Mucosa of rectum (tissue), 2 donors: ENCODE data around the gene SLC16A12.
A peak's percentile ranks its signal among the peaks of the same experiment; 100 is the strongest.

Experiments used
- H3K27ac ChIP-seq, 2 donors: one replicate each; pipeline ENCODE4 v1.7.0; 2013; ENCODE audit warnings: inconsistent platforms in 2 of 2, low read depth in 2 of 2, low read length in 2 of 2
- H3K27me3 ChIP-seq, 2 donors: one replicate each; pipeline ENCODE4 v1.7.0; 2013; ENCODE audit warnings: low read length in 2 of 2; ENCODE audit not compliant: control insufficient read depth in 2 of 2, insufficient read depth in 2 of 2
- H3K36me3 ChIP-seq, 2 donors: one replicate each; pipeline ENCODE4 v1.7.0; 2013; ENCODE audit warnings: low read length in 2 of 2; ENCODE audit not compliant: control insufficient read depth in 2 of 2, insufficient read depth in 2 of 2
- H3K4me1 ChIP-seq, 2 donors: one replicate each; pipeline ENCODE4 v1.7.0; 2013; ENCODE audit warnings: low read length in 2 of 2, mild to moderate bottlenecking in 1 of 2; ENCODE audit not compliant: control insufficient read depth in 2 of 2, insufficient read depth in 2 of 2
- H3K4me3 ChIP-seq, 2 donors: one replicate each; pipeline ENCODE4 v1.7.0; 2013; ENCODE audit warnings: low read length in 2 of 2
- H3K9ac ChIP-seq, 2 donors: one replicate each; pipeline ENCODE4 v1.7.0; 2013; ENCODE audit warnings: low read length in 2 of 2, low read depth in 1 of 2, mild to moderate bottlenecking in 1 of 2
- H3K9me3 ChIP-seq, 2 donors: one replicate each; pipeline ENCODE4 v1.7.0; 2013; ENCODE audit warnings: low read length in 2 of 2; ENCODE audit not compliant: control insufficient read depth in 2 of 2
- donor health status: healthy.
- donor health status: Normal muscosa, but diverticular disease.

Gene SLC16A12

DNA sequence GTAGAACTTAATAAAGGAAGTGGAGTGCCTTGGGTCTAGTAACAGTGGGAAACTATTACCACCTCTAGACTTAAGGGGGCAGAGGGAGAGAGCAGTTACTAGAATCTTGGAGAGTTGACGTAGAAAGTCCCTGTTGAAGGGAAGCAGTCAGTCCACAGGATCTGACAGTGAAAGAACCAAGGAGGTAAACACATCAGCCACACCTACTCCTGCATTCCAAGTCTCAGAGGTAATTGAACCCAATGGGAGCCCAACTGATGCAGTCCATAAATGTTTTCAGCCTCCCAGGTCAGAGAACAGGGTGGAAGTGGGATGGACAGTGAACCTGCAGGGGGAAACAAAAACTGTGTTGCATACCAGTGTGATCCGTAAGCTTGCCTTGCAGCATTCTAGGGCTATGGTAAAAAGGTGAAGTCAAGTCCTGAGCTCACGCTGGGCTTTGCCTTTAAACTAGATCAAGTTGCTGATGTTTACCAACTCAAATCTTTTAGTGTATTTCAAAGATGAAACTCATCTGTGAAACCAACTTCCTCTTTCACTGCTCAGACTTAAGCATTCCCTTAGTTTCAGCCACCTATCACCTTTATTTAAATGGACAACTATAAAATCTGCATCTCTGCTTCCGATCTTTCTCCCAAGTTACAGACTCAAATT is 57.2 kb downstream of the SLC16A12 start:
- Histone ChIP-seq H3K9ac (no peak overlapping the region), H3K4me1 (peaks cover 0 to 2% of the 10 kb centered on the region in 2 donors), H3K27ac (no peak overlapping the region), H3K27me3 (no peaks in the 10 kb centered on the region), H3K9me3 (no peaks in the 10 kb centered on the region), H3K4me3 (no peak overlapping the region), H3K36me3 (no peaks in the 10 kb centered on the region)

DNA sequence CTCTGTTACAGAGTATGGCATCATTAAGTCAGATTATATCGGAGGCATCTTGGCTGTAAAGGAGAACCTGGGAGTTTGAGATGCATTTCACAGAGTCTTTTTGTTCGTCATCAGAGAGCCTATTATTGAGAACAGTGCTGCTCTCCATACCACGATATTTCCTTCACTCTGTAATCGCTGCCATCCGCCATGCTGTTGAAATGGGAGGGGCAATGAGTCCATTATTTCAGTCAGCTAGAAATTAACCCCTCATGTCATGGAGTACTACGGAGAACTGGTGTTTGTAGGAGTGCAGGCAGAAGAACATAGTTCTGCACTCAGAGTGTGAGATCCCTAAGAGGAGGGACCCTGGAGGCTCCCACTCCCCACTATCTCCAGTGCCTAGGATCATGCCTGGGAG is 59.2 kb downstream of the SLC16A12 start:
- H3K27ac ChIP-seq: no peak overlapping the region
- H3K9ac ChIP-seq: no peak overlapping the region
- H3K27me3 ChIP-seq: no peaks in the 10 kb centered on the region
- H3K36me3 ChIP-seq: no peaks in the 10 kb centered on the region
- H3K9me3 ChIP-seq: no peaks in the 10 kb centered on the region
- H3K4me3 ChIP-seq: no peak overlapping the region
- H3K4me1 ChIP-seq: peaks cover 0 to 2% of the 10 kb centered on the region in 2 donors

DNA sequence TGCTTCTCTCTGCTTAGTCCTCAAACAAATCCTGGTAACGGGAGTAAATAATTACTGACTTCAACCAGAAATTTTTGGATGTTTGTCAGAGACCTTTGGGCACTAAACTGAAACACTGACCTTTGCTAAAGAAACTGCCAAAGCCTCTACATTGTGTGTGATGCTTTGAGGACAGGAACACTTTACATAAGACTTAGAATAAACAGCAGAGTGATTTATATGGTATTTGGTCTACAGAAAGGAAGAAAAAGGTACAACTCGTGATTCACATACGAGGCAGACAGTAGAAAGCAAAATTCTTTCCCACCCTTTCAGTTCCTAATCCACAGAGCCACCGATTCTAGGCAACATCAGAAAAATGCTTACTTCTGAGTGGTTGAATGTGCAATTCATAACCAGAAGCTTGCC is 59.8 kb downstream of the SLC16A12 start:
- H3K27me3 ChIP-seq: no peaks in the 10 kb centered on the region
- H3K36me3 ChIP-seq: no peaks in the 10 kb centered on the region
- H3K4me3 ChIP-seq: no peak overlapping the region
- no peak overlapping the region for H3K9ac ChIP-seq
- H3K9me3 ChIP-seq: no peaks in the 10 kb centered on the region
- H3K27ac ChIP-seq: no peak overlapping the region
- H3K4me1 ChIP-seq: peaks cover 0 to 2% of the 10 kb centered on the region in 2 donors

DNA sequence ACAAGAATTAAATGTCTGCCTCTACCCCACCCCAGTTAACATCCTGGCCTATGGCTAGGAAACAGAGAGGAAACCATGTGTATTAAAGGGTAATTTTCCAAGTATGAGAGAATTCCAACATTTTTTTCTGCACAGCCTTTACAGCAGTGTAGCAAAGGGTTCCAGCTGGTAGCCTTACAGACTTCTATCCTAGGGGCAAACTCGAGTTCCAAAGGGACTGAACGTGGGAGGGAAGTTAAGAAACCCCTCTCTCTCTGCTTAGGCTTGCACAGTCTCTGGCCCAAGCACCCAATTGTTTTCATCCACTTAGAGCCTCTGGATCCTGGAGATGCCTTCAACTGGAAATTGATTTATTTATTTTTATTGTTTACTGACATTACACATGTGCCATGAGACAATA is 60.3 kb downstream of the SLC16A12 start:
- H3K27ac ChIP-seq: peak overlapping the region in 1 of 2 donors; percentile 3

DNA sequence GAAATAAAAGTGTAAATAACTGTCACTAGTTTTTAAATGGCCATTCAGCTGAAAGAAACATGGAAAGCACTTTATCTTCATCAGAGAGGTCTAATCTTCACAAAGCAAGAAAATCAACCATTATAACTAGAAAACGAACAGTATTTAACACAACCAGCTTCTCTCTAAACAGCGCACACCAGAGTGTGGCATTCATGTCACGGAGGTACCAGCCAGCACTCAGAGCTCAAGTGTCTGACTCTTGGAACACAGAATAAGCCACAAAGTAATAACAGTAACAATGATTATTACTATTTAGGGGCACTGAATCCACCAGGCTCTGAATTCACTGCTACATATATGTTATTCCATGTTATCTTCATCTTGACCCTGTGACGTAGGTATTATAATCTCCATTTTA is 60.9 kb downstream of the SLC16A12 start:
- H3K27me3 ChIP-seq: no peaks in the 10 kb centered on the region
- H3K4me3 ChIP-seq: no peak overlapping the region
- no peaks in the 10 kb centered on the region for H3K36me3 ChIP-seq
- no peak overlapping the region for H3K9ac ChIP-seq
- H3K27ac ChIP-seq: no peak overlapping the region
- H3K4me1 ChIP-seq: peaks cover 0 to 2% of the 10 kb centered on the region in 2 donors
- no peaks in the 10 kb centered on the region for H3K9me3 ChIP-seq

More for the DNA sequence above, 60.3 kb downstream of the SLC16A12 start:
- no peak overlapping the region for H3K9ac ChIP-seq
- no peak overlapping the region for H3K4me3 ChIP-seq
- H3K9me3 ChIP-seq: no peaks in the 10 kb centered on the region
- H3K27me3 ChIP-seq: no peaks in the 10 kb centered on the region
- no peaks in the 10 kb centered on the region for H3K36me3 ChIP-seq
- peaks cover 0 to 2% of the 10 kb centered on the region in 2 donors for H3K4me1 ChIP-seq

DNA sequence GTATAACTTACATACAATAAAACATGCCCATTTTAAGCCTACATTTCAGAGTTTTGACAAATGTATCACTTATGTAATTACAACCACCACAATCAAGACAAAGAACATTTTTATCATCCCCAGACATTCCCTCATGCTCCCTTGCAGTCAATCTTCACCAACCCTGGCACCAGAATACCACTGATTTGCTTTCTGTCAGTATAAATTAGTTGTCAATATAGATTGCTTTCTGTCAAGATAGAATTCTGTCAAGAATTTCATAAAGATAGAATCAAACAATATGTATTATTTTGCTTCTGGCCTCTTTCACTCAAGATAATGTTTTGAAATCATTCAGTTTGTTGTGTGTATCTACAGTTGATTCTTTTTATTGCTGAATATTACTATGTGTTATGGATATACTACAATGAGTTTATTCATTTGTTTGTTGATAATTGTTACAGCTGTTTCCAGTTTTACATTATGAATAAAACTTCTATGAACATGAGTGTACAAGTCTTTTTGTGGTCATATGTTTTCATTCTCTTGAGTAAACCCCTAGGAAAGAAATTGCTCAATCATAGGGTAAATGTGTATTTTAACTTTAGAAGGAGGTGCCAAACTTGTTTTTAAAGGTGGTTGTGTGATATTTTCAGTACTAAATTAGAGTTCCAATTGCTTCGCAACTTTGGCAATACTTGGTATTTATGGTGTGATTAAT is 64.1 kb downstream of the SLC16A12 start:
- H3K4me1 ChIP-seq: no peaks in the 10 kb centered on the region
- no peaks in the 10 kb centered on the region for H3K27me3 ChIP-seq
- H3K4me3 ChIP-seq: no peak overlapping the region
- H3K9me3 ChIP-seq: no peaks in the 10 kb centered on the region
- H3K27ac ChIP-seq: no peak overlapping the region
- no peak overlapping the region for H3K9ac ChIP-seq
- H3K36me3 ChIP-seq: no peaks in the 10 kb centered on the region

DNA sequence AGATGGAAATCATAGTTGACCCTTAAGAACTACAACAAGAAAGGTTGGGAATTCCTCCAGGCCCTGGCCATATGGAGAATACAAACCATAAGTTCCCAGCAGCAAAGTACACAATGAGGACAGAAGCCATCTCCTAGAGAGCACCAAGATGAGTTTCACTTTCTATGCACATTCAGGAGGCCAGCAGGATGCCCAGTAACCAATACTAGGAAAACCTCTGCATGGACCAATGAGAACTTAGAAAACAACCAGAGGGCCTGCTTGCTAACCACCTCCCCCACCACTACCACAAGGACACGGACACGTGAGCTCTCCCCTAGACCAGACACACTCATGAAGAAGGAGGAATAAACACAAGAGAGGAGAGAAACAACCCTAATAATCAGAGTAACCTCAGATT is 64.8 kb downstream of the SLC16A12 start:
- Histone ChIP-seq H3K36me3 (no peaks in the 10 kb centered on the region), H3K9me3 (no peaks in the 10 kb centered on the region), H3K27ac (no peak overlapping the region), H3K4me3 (no peak overlapping the region), H3K27me3 (no peaks in the 10 kb centered on the region), H3K4me1 (no peaks in the 10 kb centered on the region), H3K9ac (no peak overlapping the region)

DNA sequence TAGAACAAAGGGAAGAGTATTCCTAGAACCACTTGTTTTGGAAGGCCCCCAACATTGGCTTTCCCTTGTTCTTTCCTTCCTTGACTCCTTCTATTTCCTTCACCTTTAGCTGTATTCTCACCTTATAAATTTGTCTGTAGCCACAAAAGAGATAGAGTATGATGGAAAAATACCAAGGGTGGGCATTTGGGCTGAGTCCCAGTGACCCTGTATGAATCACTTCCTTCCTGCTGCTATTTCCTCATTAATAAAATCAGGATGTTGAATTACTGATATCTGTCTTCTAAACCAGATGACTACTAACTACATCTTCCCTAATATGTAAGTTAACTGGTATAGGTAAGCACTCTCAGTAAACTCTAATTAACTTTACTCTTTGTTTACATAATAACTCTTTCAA is 65.9 kb downstream of the SLC16A12 start:
- Histone ChIP-seq H3K9me3 (no peaks in the 10 kb centered on the region), H3K36me3 (no peaks in the 10 kb centered on the region), H3K27ac (no peak overlapping the region), H3K4me1 (no peaks in the 10 kb centered on the region), H3K4me3 (no peak overlapping the region), H3K9ac (no peak overlapping the region), H3K27me3 (peaks cover 0 to 2% of the 10 kb centered on the region in 2 donors)

DNA sequence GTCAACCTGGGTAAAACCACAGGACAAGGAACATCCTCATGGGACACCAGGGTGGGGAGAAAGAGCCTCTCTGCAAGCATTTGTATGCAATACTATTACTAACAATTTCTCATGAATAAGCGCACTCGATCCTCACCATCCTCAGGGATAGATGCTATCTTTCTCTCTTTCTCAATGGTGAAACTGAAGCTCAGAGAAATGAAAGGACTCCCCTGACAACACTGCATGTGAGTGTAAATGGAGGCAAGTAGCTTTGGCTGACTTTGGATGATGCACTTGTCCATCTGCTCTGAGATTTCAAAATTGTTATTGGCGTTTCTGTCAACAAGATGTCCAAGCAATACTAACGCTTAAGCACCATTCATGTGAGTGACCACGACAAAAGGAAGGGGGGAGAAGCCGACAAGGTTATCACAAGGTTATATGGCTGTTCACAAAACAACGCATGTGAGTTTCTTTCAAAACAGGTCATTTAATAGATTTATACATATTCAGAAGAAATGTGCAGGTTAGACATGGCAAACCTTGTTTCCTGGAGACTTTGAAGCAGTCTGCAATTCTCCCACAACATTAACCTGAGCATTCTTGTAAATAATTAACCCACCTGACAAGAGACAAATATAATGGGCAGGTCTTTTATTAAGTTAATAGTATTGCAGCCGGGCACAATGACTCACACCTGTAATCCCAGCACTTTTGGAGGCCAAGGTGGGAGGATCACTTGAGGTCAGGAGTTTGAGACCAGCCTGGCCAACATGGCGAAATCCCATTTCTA is 67.0 kb downstream of the SLC16A12 start:
- no peaks in the 10 kb centered on the region for H3K9me3 ChIP-seq
- no peak overlapping the region for H3K4me3 ChIP-seq
- no peak overlapping the region for H3K9ac ChIP-seq
- H3K27ac ChIP-seq: no peak overlapping the region
- H3K36me3 ChIP-seq: no peaks in the 10 kb centered on the region
- no peaks in the 10 kb centered on the region for H3K4me1 ChIP-seq
- H3K27me3 ChIP-seq: peaks cover 0 to 2% of the 10 kb centered on the region in 2 donors

DNA sequence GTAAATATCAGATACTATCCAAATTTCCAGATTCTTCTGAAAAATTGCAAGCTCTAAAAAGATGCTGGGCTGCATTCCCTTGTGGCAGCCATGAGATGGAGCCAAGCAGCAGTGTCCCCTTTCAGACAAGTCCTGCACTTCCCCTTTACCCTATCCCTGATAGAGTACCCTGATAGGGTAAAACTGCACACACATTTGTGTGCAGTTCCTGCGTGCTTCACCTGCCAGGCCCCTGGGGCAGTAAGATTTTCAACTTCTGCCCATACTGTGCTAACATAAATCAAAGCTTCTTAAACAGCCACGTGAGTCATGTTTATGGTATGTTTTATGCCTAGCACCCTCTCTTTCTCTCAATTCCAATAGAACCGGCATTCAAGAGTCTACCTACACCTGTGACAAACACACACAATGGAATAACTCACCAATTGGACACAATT is 68.8 kb downstream of the SLC16A12 start:
- Histone ChIP-seq H3K27ac (no peak overlapping the region), H3K27me3 (peaks cover 0 to 2% of the 10 kb centered on the region in 2 donors), H3K36me3 (no peaks in the 10 kb centered on the region), H3K4me3 (no peak overlapping the region), H3K4me1 (no peaks in the 10 kb centered on the region), H3K9me3 (no peaks in the 10 kb centered on the region), H3K9ac (no peak overlapping the region)
